ENCODE measurements around the gene ATXN3L. TPM values are rescaled to one million over a fixed set of nuclear protein-coding genes. Genes with fewer than 3 reads are reported as not detected.
"Not testable (repeated sequence)": the region's sequence is repeated elsewhere in the genome, so short reads cannot be mapped to it uniquely, and the experiment has no call there.

ATXN3L gene
- total and polyA plus RNA-seq, 11 donors: not detected

DNA sequence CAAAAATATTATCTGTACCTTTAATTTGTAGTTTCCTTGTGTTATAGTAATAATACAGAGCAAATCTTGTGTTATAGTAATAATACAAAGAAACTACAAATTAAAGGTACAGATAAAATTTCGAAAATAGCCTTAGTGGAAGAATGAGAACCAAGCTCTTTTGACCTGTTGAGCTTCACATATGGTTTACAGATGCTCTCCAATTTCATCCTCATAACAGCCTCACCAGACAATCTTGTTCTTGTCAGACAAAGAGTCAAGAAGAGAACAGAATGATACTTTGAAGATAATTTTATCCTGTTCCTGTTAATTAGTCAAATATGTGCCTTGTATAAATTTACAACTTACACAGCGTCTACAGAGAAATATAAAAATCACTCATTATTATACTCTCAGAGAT lies 12.8 kb downstream of the ATXN3L start:
- ATAC-seq (no peak), DNase-seq (no peak)
- Histone ChIP-seq H3K27me3 (peaks cover 0 to 24% (median 0%) of the 10 kb centered on the region in 9 donors), H3K36me3 (no peaks in the 10 kb centered on the region), H3K4me1 (no peaks in the 10 kb centered on the region), H3K27ac (no peak overlapping the region), H3K4me3 (no peak overlapping the region), H3K9me3 (no peaks in the 10 kb centered on the region)
- intact Hi-C loops (cut with DNase I): no loop called here
- 79 to 96% (median 91%) methylated on average over 2 of the region's 2 CpGs for WGBS, 4 donors
- TF ChIP-seq, protein P1, sequence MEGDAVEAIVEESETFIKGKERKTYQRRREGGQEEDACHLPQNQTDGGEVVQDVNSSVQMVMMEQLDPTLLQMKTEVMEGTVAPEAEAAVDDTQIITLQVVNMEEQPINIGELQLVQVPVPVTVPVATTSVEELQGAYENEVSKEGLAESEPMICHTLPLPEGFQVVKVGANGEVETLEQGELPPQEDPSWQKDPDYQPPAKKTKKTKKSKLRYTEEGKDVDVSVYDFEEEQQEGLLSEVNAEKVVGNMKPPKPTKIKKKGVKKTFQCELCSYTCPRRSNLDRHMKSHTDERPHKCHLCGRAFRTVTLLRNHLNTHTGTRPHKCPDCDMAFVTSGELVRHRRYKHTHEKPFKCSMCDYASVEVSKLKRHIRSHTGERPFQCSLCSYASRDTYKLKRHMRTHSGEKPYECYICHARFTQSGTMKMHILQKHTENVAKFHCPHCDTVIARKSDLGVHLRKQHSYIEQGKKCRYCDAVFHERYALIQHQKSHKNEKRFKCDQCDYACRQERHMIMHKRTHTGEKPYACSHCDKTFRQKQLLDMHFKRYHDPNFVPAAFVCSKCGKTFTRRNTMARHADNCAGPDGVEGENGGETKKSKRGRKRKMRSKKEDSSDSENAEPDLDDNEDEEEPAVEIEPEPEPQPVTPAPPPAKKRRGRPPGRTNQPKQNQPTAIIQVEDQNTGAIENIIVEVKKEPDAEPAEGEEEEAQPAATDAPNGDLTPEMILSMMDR (IDR thresholded peaks at IDR 0.05): no peak
- TF ChIP-seq POLR2A (IDR thresholded peaks at IDR 0.05): no peak

DNA sequence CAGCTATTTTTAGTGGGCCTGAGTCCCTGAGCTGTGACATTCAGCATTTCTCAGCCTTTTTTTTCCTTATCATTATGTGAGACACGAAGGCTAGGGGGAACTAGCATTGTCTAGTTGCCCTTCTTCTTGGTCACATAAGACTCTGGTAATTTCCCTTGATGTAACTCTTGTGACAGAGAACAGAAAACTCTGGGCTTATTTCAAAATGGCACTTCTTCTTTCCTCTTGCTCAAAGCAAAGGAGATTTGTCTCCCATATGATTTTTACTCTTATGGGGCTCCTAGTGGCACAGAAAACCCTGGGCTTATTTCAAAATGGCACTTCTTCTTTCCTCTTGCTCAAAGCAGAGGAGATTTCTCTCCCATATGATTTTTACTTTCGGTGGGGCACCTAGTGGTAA lies 14.7 kb downstream of the ATXN3L start:
- TF ChIP-seq, protein P1 (IDR thresholded peaks at IDR 0.05): no peak
- TF ChIP-seq POLR2A (IDR thresholded peaks at IDR 0.05): no peak
- intact Hi-C loops (cut with DNase I): no loop called here
- no peak for ATAC-seq
- H3K27me3 ChIP-seq: peaks cover 0 to 26% (median 0%) of the 10 kb centered on the region in 9 donors
- no peaks in the 10 kb centered on the region for H3K4me1 ChIP-seq
- 60 to 98% (median 87%) methylated on average over 2 of the region's 2 CpGs for WGBS, 4 donors
- no peak overlapping the region for H3K4me3 ChIP-seq
- H3K27ac ChIP-seq: no peak overlapping the region
- no peaks in the 10 kb centered on the region for H3K9me3 ChIP-seq
- no peak for DNase-seq
- no peaks in the 10 kb centered on the region for H3K36me3 ChIP-seq

DNA sequence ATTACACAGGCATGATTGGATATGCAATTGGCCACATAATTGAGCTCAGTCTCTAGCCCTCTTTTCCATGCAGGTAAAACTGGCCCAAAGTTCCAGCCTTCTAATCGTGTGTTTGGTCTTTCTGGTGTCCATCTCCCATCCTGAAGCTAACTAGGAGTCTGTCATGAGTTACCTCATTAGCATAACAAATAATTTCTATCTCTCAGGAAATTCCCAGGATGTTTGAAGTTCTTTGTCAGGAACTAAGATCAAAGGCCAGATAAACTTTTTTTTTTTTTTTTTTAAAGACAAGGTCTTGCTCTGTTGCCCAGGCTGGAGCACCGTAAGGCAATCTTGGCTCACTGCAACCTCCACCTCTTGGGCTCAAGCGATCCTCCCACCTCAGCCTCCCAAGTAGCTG lies 15.8 kb downstream of the ATXN3L start:
- no peaks in the 10 kb centered on the region for H3K9me3 ChIP-seq
- DNase-seq (no peak), ATAC-seq (no peak)
- H3K27ac ChIP-seq: no peak overlapping the region
- H3K4me3 ChIP-seq: no peak overlapping the region
- H3K27me3 ChIP-seq: peaks cover 0 to 24% (median 0%) of the 10 kb centered on the region in 9 donors
- WGBS, 4 donors: 69 to 86% (median 73%) methylated on average over 3 of the region's 3 CpGs
- no peaks in the 10 kb centered on the region for H3K36me3 ChIP-seq
- no peaks in the 10 kb centered on the region for H3K4me1 ChIP-seq
- TF ChIP-seq, protein P1 (IDR thresholded peaks at IDR 0.05): no peak
- no peak for TF ChIP-seq POLR2A (IDR thresholded peaks at IDR 0.05)
- intact Hi-C loops (cut with DNase I): no loop called here

DNA sequence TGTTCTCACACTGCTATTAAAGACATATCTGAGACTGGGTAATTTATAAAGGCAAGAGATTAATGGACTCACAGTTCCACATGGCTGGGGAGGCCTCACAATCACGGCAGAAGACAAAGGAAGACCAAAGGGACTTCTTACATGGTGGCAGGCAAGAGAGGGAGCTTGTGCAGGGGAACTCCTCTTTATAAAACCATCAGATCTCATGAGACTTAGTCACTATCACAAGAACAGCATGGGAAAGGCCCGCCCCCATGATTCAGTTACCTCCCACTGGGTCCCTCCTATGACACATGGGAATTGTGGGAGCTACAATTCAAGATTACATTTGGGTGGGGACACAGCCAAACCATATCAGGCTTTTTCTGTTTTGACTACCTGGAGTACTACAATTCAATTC lies 16.6 kb downstream of the ATXN3L start:
- H3K4me1 ChIP-seq; DNase-seq; intact Hi-C loops (cut with DNase I); ATAC-seq; H3K36me3 ChIP-seq; H3K9me3 ChIP-seq; H3K27ac ChIP-seq; H3K4me3 ChIP-seq: not testable (repeated sequence)
- H3K27me3 ChIP-seq: peaks cover 0 to 24% (median 0%) of the 10 kb centered on the region in 9 donors
- 73 to 100% (median 86%) methylated on average over 2 of the region's 2 CpGs for WGBS, 4 donors

- intact Hi-C loops (cut with DNase I): no loop called here
- WGBS, 4 donors: 79 to 96% (median 87%) methylated on average over 4 of the region's 4 CpGs
- ATAC-seq: no peak
Measured at GRCh38 chrX:13298836-13299235, 21.0 kb downstream of the ATXN3L start.

More at GRCh38 chrX:13298836-13299235, 21.0 kb downstream of the ATXN3L start:
- no peak overlapping the region for H3K27ac ChIP-seq
- no peaks in the 10 kb centered on the region for H3K9me3 ChIP-seq
- H3K4me3 ChIP-seq: no peak overlapping the region
- H3K4me1 ChIP-seq: no peaks in the 10 kb centered on the region
- no peaks in the 10 kb centered on the region for H3K36me3 ChIP-seq
- DNase-seq: no peak
- TF ChIP-seq, protein P1 (IDR thresholded peaks at IDR 0.05): no peak
- no peak for TF ChIP-seq POLR2A (IDR thresholded peaks at IDR 0.05)
- peaks cover 0 to 18% (median 0%) of the 10 kb centered on the region in 9 donors for H3K27me3 ChIP-seq

Data from heart left ventricle (tissue), 16 donors.